ENCODE data around the gene CDH13.

CDH13 gene

GRCh38 chr16:83609178-83609577 lies 982.4 kb downstream of the CDH13 start:
- DNase-seq (ENCODE audit: low read depth in 2 of 2): no peak

- DNase-seq (ENCODE audit: low read depth in 2 of 2): no peak
Measured at GRCh38 chr16:83615141-83615952, 988.6 kb downstream of the CDH13 start.

GRCh38 chr16:83615953-83616350 lies 989.2 kb downstream of the CDH13 start:
- no peak for DNase-seq (ENCODE audit: low read depth in 2 of 2)

- DNase-seq (ENCODE audit: low read depth in 2 of 2): no peak
Measured at GRCh38 chr16:83619381-83620150, 992.8 kb downstream of the CDH13 start.

GRCh38 chr16:83622010-83622409 lies 995.2 kb downstream of the CDH13 start:
- no peak for DNase-seq (ENCODE audit: low read depth in 2 of 2)

GRCh38 chr16:83623091-83623730 lies 996.4 kb downstream of the CDH13 start:
- DNase-seq (ENCODE audit: low read depth in 2 of 2): no peak

- DNase-seq (ENCODE audit: low read depth in 2 of 2): no peak
Measured at GRCh38 chr16:83623892-83624291, 997.1 kb downstream of the CDH13 start.

- DNase-seq (ENCODE audit: low read depth in 2 of 2): no peak
Measured at GRCh38 chr16:83624429-83625120, 997.8 kb downstream of the CDH13 start.

GRCh38 chr16:83626204-83626603 lies 999.4 kb downstream of the CDH13 start:
- no peak for DNase-seq (ENCODE audit: low read depth in 2 of 2)

GRCh38 chr16:83626676-83627075 lies 999.9 kb downstream of the CDH13 start:
- DNase-seq (ENCODE audit: low read depth in 2 of 2): no peak

GRCh38 chr16:83627996-83628395 lies 1001.2 kb downstream of the CDH13 start:
- DNase-seq (ENCODE audit: low read depth in 2 of 2): no peak

GRCh38 chr16:83629426-83629825 lies 1002.7 kb downstream of the CDH13 start:
- DNase-seq (ENCODE audit: low read depth in 2 of 2): no peak

- no peak for DNase-seq (ENCODE audit: low read depth in 2 of 2)
Measured at GRCh38 chr16:83629836-83630235, 1003.1 kb downstream of the CDH13 start.

- DNase-seq (ENCODE audit: low read depth in 2 of 2): no peak
Measured at GRCh38 chr16:83630979-83631378, 1004.2 kb downstream of the CDH13 start.

GRCh38 chr16:83633286-83633685 lies 1006.5 kb downstream of the CDH13 start:
- DNase-seq (ENCODE audit: low read depth in 2 of 2): no peak

- DNase-seq (ENCODE audit: low read depth in 2 of 2): no peak
Measured at GRCh38 chr16:83648347-83648746, 1021.6 kb downstream of the CDH13 start.

GRCh38 chr16:83651871-83652270 lies 1025.1 kb downstream of the CDH13 start:
- no peak for DNase-seq (ENCODE audit: low read depth in 2 of 2)

- DNase-seq (ENCODE audit: low read depth in 2 of 2): no peak
Measured at GRCh38 chr16:83652943-83653342, 1026.2 kb downstream of the CDH13 start.

- DNase-seq (ENCODE audit: low read depth in 2 of 2): no peak
Measured at GRCh38 chr16:83653785-83654184, 1027.0 kb downstream of the CDH13 start.

- DNase-seq (ENCODE audit: low read depth in 2 of 2): no peak
Measured at GRCh38 chr16:83660282-83660681, 1033.5 kb downstream of the CDH13 start.

GRCh38 chr16:83661656-83662055 lies 1034.9 kb downstream of the CDH13 start:
- DNase-seq (ENCODE audit: low read depth in 2 of 2): no peak

GRCh38 chr16:83666449-83666848 lies 1039.7 kb downstream of the CDH13 start:
- DNase-seq (ENCODE audit: low read depth in 2 of 2): no peak

Data from stimulated activated CD4-positive, alpha-beta T cell treated with anti-CD3 and anti-CD28 coated beads, Interleukin-15, amount 100 ng/mL, for 48 hours (primary cell).